ENCODE measurements around the gene CEP41. TPM values are rescaled to one million over a fixed set of nuclear protein-coding genes. Genes with fewer than 3 reads are reported as not detected.

Gene CEP41
- total RNA-seq, 1 donor = 9.8 TPM

- Histone ChIP-seq H4K20me1 (ENCODE audit: insufficient read depth, low read length) (no peaks in the 10 kb centered on the region), H3K4me3 (ENCODE audit: insufficient read depth, low read length) (no peak overlapping the region), H2AFZ (ENCODE audit: low read length) (no peak overlapping the region), H3K9me3 (ENCODE audit: low read depth, low read length) (no peaks in the 10 kb centered on the region), H3K4me1 (ENCODE audit: insufficient read depth, low read length) (peaks cover 35% of the 10 kb centered on the region), H3K4me2 (ENCODE audit: insufficient read depth, low read length) (no peak overlapping the region), H3K27me3 (ENCODE audit: insufficient read depth, low read length) (no peaks in the 10 kb centered on the region), H3K27ac (ENCODE audit: low read depth, low read length) (no peak overlapping the region), H3K79me2 (ENCODE audit: insufficient read depth, low read length) (peaks cover 3% of the 10 kb centered on the region), H3K36me3 (ENCODE audit: insufficient read depth, low read length) (no peaks in the 10 kb centered on the region)
- no peak for TF ChIP-seq CTCF (IDR thresholded peaks at IDR 0.05; ENCODE audit: extremely low read depth, low read depth, low read length)
- DNase-seq (ENCODE audit: insufficient read length, low spot score, missing footprints) = no peak
Observed at GRCh38 chr7:130429019-130429418, 11.8 kb downstream of the CEP41 start.

GRCh38 chr7:130426564-130426963 lies 14.3 kb downstream of the CEP41 start:
- Histone ChIP-seq H2AFZ (ENCODE audit: low read length) (no peak overlapping the region), H3K36me3 (ENCODE audit: insufficient read depth, low read length) (no peaks in the 10 kb centered on the region), H4K20me1 (ENCODE audit: insufficient read depth, low read length) (no peaks in the 10 kb centered on the region), H3K4me1 (ENCODE audit: insufficient read depth, low read length) (peaks cover 27% of the 10 kb centered on the region), H3K4me3 (ENCODE audit: insufficient read depth, low read length) (no peak overlapping the region), H3K27me3 (ENCODE audit: insufficient read depth, low read length) (no peaks in the 10 kb centered on the region), H3K9me3 (ENCODE audit: low read depth, low read length) (no peaks in the 10 kb centered on the region), H3K4me2 (ENCODE audit: insufficient read depth, low read length) (no peak overlapping the region), H3K79me2 (ENCODE audit: insufficient read depth, low read length) (peaks cover 3% of the 10 kb centered on the region), H3K27ac (ENCODE audit: low read depth, low read length) (no peak overlapping the region)
- DNase-seq (ENCODE audit: insufficient read length, low spot score, missing footprints) = no peak
- TF ChIP-seq CTCF (IDR thresholded peaks at IDR 0.05; ENCODE audit: extremely low read depth, low read depth, low read length) = no peak

- H3K9me3 ChIP-seq (ENCODE audit: low read depth, low read length) = no peaks in the 10 kb centered on the region
- H2AFZ ChIP-seq (ENCODE audit: low read length) = no peak overlapping the region
- TF ChIP-seq CTCF (IDR thresholded peaks at IDR 0.05; ENCODE audit: extremely low read depth, low read depth, low read length) = no peak
- no peak overlapping the region for H3K4me2 ChIP-seq (ENCODE audit: insufficient read depth, low read length)
- H4K20me1 ChIP-seq (ENCODE audit: insufficient read depth, low read length) = no peaks in the 10 kb centered on the region
- H3K36me3 ChIP-seq (ENCODE audit: insufficient read depth, low read length) = no peaks in the 10 kb centered on the region
- DNase-seq (ENCODE audit: insufficient read length, low spot score, missing footprints) = no peak
- H3K27ac ChIP-seq (ENCODE audit: low read depth, low read length) = no peak overlapping the region
- H3K4me3 ChIP-seq (ENCODE audit: insufficient read depth, low read length) = no peak overlapping the region
- no peaks in the 10 kb centered on the region for H3K27me3 ChIP-seq (ENCODE audit: insufficient read depth, low read length)
- peaks cover 3% of the 10 kb centered on the region for H3K79me2 ChIP-seq (ENCODE audit: insufficient read depth, low read length)
- H3K4me1 ChIP-seq (ENCODE audit: insufficient read depth, low read length) = peaks cover 24% of the 10 kb centered on the region
Observed at GRCh38 chr7:130425796-130426195, 15.0 kb downstream of the CEP41 start.

- no peak for TF ChIP-seq CTCF (IDR thresholded peaks at IDR 0.05; ENCODE audit: extremely low read depth, low read depth, low read length)
- Histone ChIP-seq H3K4me2 (ENCODE audit: insufficient read depth, low read length) (no peak overlapping the region), H3K36me3 (ENCODE audit: insufficient read depth, low read length) (no peaks in the 10 kb centered on the region)
Observed at GRCh38 chr7:130423501-130424037, 17.2 kb downstream of the CEP41 start.

More at GRCh38 chr7:130423501-130424037, 17.2 kb downstream of the CEP41 start:
- Histone ChIP-seq H3K27ac (ENCODE audit: low read depth, low read length) (no peak overlapping the region), H3K79me2 (ENCODE audit: insufficient read depth, low read length) (no peaks in the 10 kb centered on the region), H4K20me1 (ENCODE audit: insufficient read depth, low read length) (no peaks in the 10 kb centered on the region), H2AFZ (ENCODE audit: low read length) (no peak overlapping the region), H3K27me3 (ENCODE audit: insufficient read depth, low read length) (no peaks in the 10 kb centered on the region), H3K4me1 (ENCODE audit: insufficient read depth, low read length) (peaks cover 11% of the 10 kb centered on the region), H3K9me3 (ENCODE audit: low read depth, low read length) (no peaks in the 10 kb centered on the region), H3K4me3 (ENCODE audit: insufficient read depth, low read length) (no peak overlapping the region)
- no peak for DNase-seq (ENCODE audit: insufficient read length, low spot score, missing footprints)
